ENCODE results near the gene NEDD4L.

Gene NEDD4L

DNA sequence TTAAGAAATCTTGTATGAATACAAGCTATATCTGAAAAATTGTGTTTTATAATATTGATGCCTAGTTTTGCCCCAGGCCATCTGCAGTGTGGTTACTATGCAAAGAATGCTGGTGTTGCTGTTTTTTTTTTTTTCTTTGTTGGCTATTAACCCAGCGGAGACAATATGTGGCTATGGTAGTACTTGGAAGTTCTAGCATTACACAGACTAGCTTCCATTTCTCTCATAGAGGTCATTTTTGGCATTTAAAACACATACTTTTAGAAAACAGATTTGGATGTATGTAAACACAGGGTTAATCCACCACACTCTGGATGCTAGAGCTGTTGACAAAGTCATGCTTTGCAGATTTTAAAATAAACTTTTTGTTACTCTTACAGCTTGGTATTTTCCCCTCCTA, 209.8 kb downstream of the NEDD4L start:
- H2AK5ac ChIP-seq (ENCODE audit: low read length): no peak overlapping the region
- H3K4me1 ChIP-seq (ENCODE audit: control insufficient read depth in 1 of 2, insufficient read depth in 2 of 2, low read length in 2 of 2): peaks cover 7 to 12% of the 10 kb centered on the region in 2 experiments
- no peak overlapping the region for H3K14ac ChIP-seq (ENCODE audit: low read length)
- no peaks in the 10 kb centered on the region for H3K27me3 ChIP-seq (ENCODE audit: insufficient read depth, low read length)
- no peak overlapping the region for H2BK12ac ChIP-seq (ENCODE audit: low read length)
- H4K12ac ChIP-seq (ENCODE audit: low read depth, low read length): no peak overlapping the region
- no peak overlapping the region for H3K4me2 ChIP-seq (ENCODE audit: low read length)
- no peak overlapping the region for H3K18ac ChIP-seq (ENCODE audit: low read length)
- H2BK120ac ChIP-seq (ENCODE audit: insufficient read depth, low read length, poor library complexity): no peak overlapping the region
- H3K23ac ChIP-seq (ENCODE audit: low read length): no peak overlapping the region
- H2BK5ac ChIP-seq (ENCODE audit: low read depth, low read length, poor library complexity): no peak overlapping the region
- H3K79me2 ChIP-seq (ENCODE audit: control insufficient read depth, insufficient read depth, low read length, poor library complexity): peaks cover 4% of the 10 kb centered on the region
- no peak overlapping the region for H3K27ac ChIP-seq (ENCODE audit: low read depth, low read length)
- peaks cover 16% of the 10 kb centered on the region in 2 experiments for H3K36me3 ChIP-seq (ENCODE audit: control insufficient read depth in 1 of 2, insufficient read depth in 2 of 2, low read length in 2 of 2)
- no peak overlapping the region for H3K9ac ChIP-seq (ENCODE audit: low read length)
- no peak overlapping the region for H2AFZ ChIP-seq (ENCODE audit: insufficient read depth, low read length, poor library complexity)
- no peaks in the 10 kb centered on the region for H3K9me3 ChIP-seq (ENCODE audit: insufficient read depth, low read depth, low read length)
- H3K4me3 ChIP-seq (ENCODE audit: low read depth, low read length): no peak overlapping the region
- peaks cover 6% of the 10 kb centered on the region for H3K79me1 ChIP-seq (ENCODE audit: low read length)
- DNase-seq: peak in 1 of 2 donors; percentile 52
- WGBS (ENCODE audit: extremely low coverage, insufficient coverage, insufficient read length): no CpG with 5 or more reads among the region's 1 CpG
- no peak overlapping the region for H3K4ac ChIP-seq (ENCODE audit: low read depth, low read length)
- no peak overlapping the region for H4K91ac ChIP-seq (ENCODE audit: low read depth, low read length)
- no peak overlapping the region for H4K8ac ChIP-seq (ENCODE audit: low read depth, low read length)

- Histone ChIP-seq H3K23ac (ENCODE audit: low read length) (no peak overlapping the region), H4K91ac (ENCODE audit: low read depth, low read length) (peak overlapping the region; percentile 51), H3K14ac (ENCODE audit: low read length) (peak overlapping the region; percentile 2), H3K4me3 (ENCODE audit: low read depth, low read length) (no peak overlapping the region), H3K79me1 (ENCODE audit: low read length) (peaks cover 6% of the 10 kb centered on the region), H2BK12ac (ENCODE audit: low read length) (peak overlapping the region; percentile 37), H3K4me1 (ENCODE audit: control insufficient read depth in 1 of 2, insufficient read depth in 2 of 2, low read length in 2 of 2) (peaks cover 7 to 12% of the 10 kb centered on the region in 2 experiments), H2AFZ (ENCODE audit: insufficient read depth, low read length, poor library complexity) (peak overlapping the region; percentile 11), H2BK120ac (ENCODE audit: insufficient read depth, low read length, poor library complexity) (no peak overlapping the region), H3K9ac (ENCODE audit: low read length) (no peak overlapping the region), H2BK5ac (ENCODE audit: low read depth, low read length, poor library complexity) (no peak overlapping the region), H4K8ac (ENCODE audit: low read depth, low read length) (no peak overlapping the region), H3K27ac (ENCODE audit: low read depth, low read length) (no peak overlapping the region), H3K4ac (ENCODE audit: low read depth, low read length) (no peak overlapping the region), H3K4me2 (ENCODE audit: low read length) (no peak overlapping the region), H3K18ac (ENCODE audit: low read length) (no peak overlapping the region), H3K36me3 (ENCODE audit: control insufficient read depth in 1 of 2, insufficient read depth in 2 of 2, low read length in 2 of 2) (peaks cover 16% of the 10 kb centered on the region in 2 experiments), H3K79me2 (ENCODE audit: control insufficient read depth, insufficient read depth, low read length, poor library complexity) (peaks cover 4% of the 10 kb centered on the region), H4K12ac (ENCODE audit: low read depth, low read length) (no peak overlapping the region), H3K9me3 (ENCODE audit: insufficient read depth, low read depth, low read length) (no peaks in the 10 kb centered on the region), H2AK5ac (ENCODE audit: low read length) (no peak overlapping the region), H3K27me3 (ENCODE audit: insufficient read depth, low read length) (no peaks in the 10 kb centered on the region)
- WGBS (ENCODE audit: extremely low coverage, insufficient coverage, insufficient read length): no CpG with 5 or more reads among the region's 17 CpGs
- DNase-seq: no peak
Measured at GRCh38 chr18:58254873-58255511, 211.0 kb downstream of the NEDD4L start.

DNA sequence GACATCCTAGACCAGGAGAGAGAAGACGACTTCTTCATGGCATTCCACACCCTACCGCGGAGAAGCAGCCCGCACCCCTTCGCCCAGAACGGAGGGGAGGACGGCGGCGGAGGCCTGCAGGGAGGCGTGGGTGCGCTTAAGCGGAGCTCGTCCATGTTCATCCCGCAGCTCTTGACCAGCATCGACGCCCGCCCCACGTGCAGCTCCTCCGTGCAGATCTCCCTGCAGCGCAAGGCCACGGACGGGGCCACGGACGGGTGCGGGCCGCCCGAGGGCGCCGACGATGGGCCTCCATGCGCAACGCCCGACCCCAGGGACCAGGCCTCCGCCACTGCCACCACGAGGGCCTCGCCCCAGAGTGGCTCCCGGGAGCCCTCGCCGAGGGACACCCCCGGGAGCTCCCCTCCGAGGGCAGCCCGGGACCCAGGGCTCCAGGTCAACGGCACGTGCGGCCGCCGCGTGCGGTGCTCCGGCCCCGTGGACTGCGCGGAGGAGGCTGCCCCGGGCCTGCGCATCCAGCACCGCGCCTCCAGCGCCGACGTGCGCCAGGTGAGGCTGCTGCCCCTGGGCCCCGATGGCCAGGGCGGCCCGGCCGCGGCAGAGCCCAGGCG, 211.8 kb downstream of the NEDD4L start:
- peaks cover 6% of the 10 kb centered on the region for H3K79me1 ChIP-seq (ENCODE audit: low read length)
- H3K4me2 ChIP-seq (ENCODE audit: low read length): no peak overlapping the region
- no peak overlapping the region for H2BK120ac ChIP-seq (ENCODE audit: insufficient read depth, low read length, poor library complexity)
- no peak overlapping the region for H2AFZ ChIP-seq (ENCODE audit: insufficient read depth, low read length, poor library complexity)
- WGBS (ENCODE audit: extremely low coverage, insufficient coverage, insufficient read length): no CpG with 5 or more reads among the region's 67 CpGs
- H2BK5ac ChIP-seq (ENCODE audit: low read depth, low read length, poor library complexity): no peak overlapping the region
- H3K14ac ChIP-seq (ENCODE audit: low read length): peak overlapping the region; percentile 19
- H4K12ac ChIP-seq (ENCODE audit: low read depth, low read length): no peak overlapping the region
- no peak overlapping the region for H3K27ac ChIP-seq (ENCODE audit: low read depth, low read length)
- H3K18ac ChIP-seq (ENCODE audit: low read length): peak overlapping the region; percentile 11
- no peak overlapping the region for H2BK12ac ChIP-seq (ENCODE audit: low read length)
- peaks cover 14 to 16% of the 10 kb centered on the region in 2 experiments for H3K36me3 ChIP-seq (ENCODE audit: control insufficient read depth in 1 of 2, insufficient read depth in 2 of 2, low read length in 2 of 2)
- no peak overlapping the region for H3K4ac ChIP-seq (ENCODE audit: low read depth, low read length)
- H4K91ac ChIP-seq (ENCODE audit: low read depth, low read length): peak overlapping the region; percentile 51
- peak overlapping the region; percentile 20 for H2AK5ac ChIP-seq (ENCODE audit: low read length)
- no peak overlapping the region for H3K9ac ChIP-seq (ENCODE audit: low read length)
- no peak overlapping the region for H3K23ac ChIP-seq (ENCODE audit: low read length)
- no peak for DNase-seq
- no peak overlapping the region for H3K4me3 ChIP-seq (ENCODE audit: low read depth, low read length)
- no peak overlapping the region for H4K8ac ChIP-seq (ENCODE audit: low read depth, low read length)
- no peaks in the 10 kb centered on the region for H3K27me3 ChIP-seq (ENCODE audit: insufficient read depth, low read length)
- peaks cover 4% of the 10 kb centered on the region for H3K79me2 ChIP-seq (ENCODE audit: control insufficient read depth, insufficient read depth, low read length, poor library complexity)
- H3K4me1 ChIP-seq (ENCODE audit: control insufficient read depth in 1 of 2, insufficient read depth in 2 of 2, low read length in 2 of 2): peaks cover 7 to 12% of the 10 kb centered on the region in 2 experiments
- H3K9me3 ChIP-seq (ENCODE audit: insufficient read depth, low read depth, low read length): no peaks in the 10 kb centered on the region

GRCh38 chr18:58256316-58257080, 212.5 kb downstream of the NEDD4L start:
- no peak for DNase-seq
- Histone ChIP-seq H2BK12ac (ENCODE audit: low read length) (no peak overlapping the region), H3K36me3 (ENCODE audit: control insufficient read depth in 1 of 2, insufficient read depth in 2 of 2, low read length in 2 of 2) (peaks cover 14 to 16% of the 10 kb centered on the region in 2 experiments), H3K27ac (ENCODE audit: low read depth, low read length) (no peak overlapping the region), H4K8ac (ENCODE audit: low read depth, low read length) (no peak overlapping the region), H4K91ac (ENCODE audit: low read depth, low read length) (no peak overlapping the region), H3K4me3 (ENCODE audit: low read depth, low read length) (no peak overlapping the region), H2BK120ac (ENCODE audit: insufficient read depth, low read length, poor library complexity) (no peak overlapping the region), H3K9ac (ENCODE audit: low read length) (no peak overlapping the region), H3K14ac (ENCODE audit: low read length) (no peak overlapping the region), H2BK5ac (ENCODE audit: low read depth, low read length, poor library complexity) (no peak overlapping the region), H3K79me2 (ENCODE audit: control insufficient read depth, insufficient read depth, low read length, poor library complexity) (peaks cover 4% of the 10 kb centered on the region), H3K23ac (ENCODE audit: low read length) (no peak overlapping the region), H3K79me1 (ENCODE audit: low read length) (peaks cover 6% of the 10 kb centered on the region), H3K4me2 (ENCODE audit: low read length) (no peak overlapping the region), H3K18ac (ENCODE audit: low read length) (no peak overlapping the region), H2AFZ (ENCODE audit: insufficient read depth, low read length, poor library complexity) (no peak overlapping the region), H3K4me1 (ENCODE audit: control insufficient read depth in 1 of 2, insufficient read depth in 2 of 2, low read length in 2 of 2) (peaks cover 7 to 12% of the 10 kb centered on the region in 2 experiments), H3K9me3 (ENCODE audit: insufficient read depth, low read depth, low read length) (no peaks in the 10 kb centered on the region), H2AK5ac (ENCODE audit: low read length) (no peak overlapping the region), H3K4ac (ENCODE audit: low read depth, low read length) (no peak overlapping the region), H3K27me3 (ENCODE audit: insufficient read depth, low read length) (no peaks in the 10 kb centered on the region), H4K12ac (ENCODE audit: low read depth, low read length) (no peak overlapping the region)
- no CpG with 5 or more reads among the region's 39 CpGs for WGBS (ENCODE audit: extremely low coverage, insufficient coverage, insufficient read length)

Data from trophoblast cell (in vitro differentiated cells and primary cell).